Thyroid gland (tissue), 4 donors: Measurements from ENCODE around the gene CNTFR. TPM values are rescaled to one million over a fixed set of nuclear protein-coding genes. Genes with fewer than 3 reads are reported as not detected.
A peak's percentile ranks its signal among the peaks of the same experiment; 100 is the strongest.

Source experiments
- DNase-seq, 2 donors: peaks; one replicate each; pipeline ENCODE4 v3.0.0-alpha.2; 2019
- H3K27ac ChIP-seq, 3 donors: fragments of 200-600 bp; sonication (generic); 1 replicate in 2 of 3; 2 replicates in 1 of 3; pipeline ENCODE4 v1.5.1; 2016 to 2019; ENCODE audit warnings: mild to moderate bottlenecking in 1 of 3, moderate library complexity in 1 of 3
- H3K27me3 ChIP-seq: fragments of 200-600 bp; sonication (generic); one replicate; pipeline ENCODE4 v1.5.1; 2019
- H3K36me3 ChIP-seq, 2 donors: fragments of 200-600 bp; sonication (generic); one replicate each; pipeline ENCODE4 v1.5.1; 2016 to 2019
- H3K4me1 ChIP-seq, 2 donors: fragments of 200-600 bp; sonication (generic); one replicate each; pipeline ENCODE4 v1.5.1; 2017 to 2019
- H3K4me3 ChIP-seq, 3 donors: fragments of 200-600 bp; sonication (generic); replicated peaks in 1 of 3; 1 replicate in 2 of 3; 2 replicates in 1 of 3; pipeline ENCODE4 v1.5.1; 2016; ENCODE audit warnings: mild to moderate bottlenecking in 1 of 3
- H3K9me3 ChIP-seq: fragments of 200-600 bp; sonication (generic); one replicate; pipeline ENCODE4 v1.5.1; 2017
- CTCF ChIP-seq, 6 experiments: fragments of 200-600 bp in 3 of 6; fragments of 450-650 bp in 3 of 6; sonication (generic) in 3 of 6; IDR thresholded peaks; one replicate each; pipeline ENCODE4 v1.5.1; 2016 to 2019; ENCODE audit warnings: antibody characterized with exemption in 6 of 6, mild to moderate bottlenecking in 2 of 6, inconsistent platforms in 1 of 6, moderate library complexity in 1 of 6
- POLR2A ChIP-seq, 2 donors: fragments of 450-650 bp; IDR thresholded peaks; one replicate each; pipeline ENCODE4 v1.6.1; 2017; ENCODE audit warnings: antibody characterized with exemption in 2 of 2, mild to moderate bottlenecking in 2 of 2, moderate library complexity in 1 of 2
- WGBS, 2 donors: methylation state at CpG; one replicate each; pipeline ENCODE4 v1.1.5; 2017; 5-methylcytosine and 5-hydroxymethylcytosine counted together
- intact Hi-C: fragments of 100-400 bp; cut with DNase I; formaldehyde crosslinking; loops from one replicate; pipeline ENCODE4 v1.15.1; 2023
- total RNA-seq, 4 donors: library from RNA; depleted of rRNA; stranded (reverse); fragments of >200 nt; gene quantifications; one replicate each; pipeline ENCODE4 v1.2.3, GENCODE V29; 2016

CNTFR gene
- total RNA-seq, 4 donors from 2014 or later, result 8.6 to 17.3 (median 14.1) TPM

DNA sequence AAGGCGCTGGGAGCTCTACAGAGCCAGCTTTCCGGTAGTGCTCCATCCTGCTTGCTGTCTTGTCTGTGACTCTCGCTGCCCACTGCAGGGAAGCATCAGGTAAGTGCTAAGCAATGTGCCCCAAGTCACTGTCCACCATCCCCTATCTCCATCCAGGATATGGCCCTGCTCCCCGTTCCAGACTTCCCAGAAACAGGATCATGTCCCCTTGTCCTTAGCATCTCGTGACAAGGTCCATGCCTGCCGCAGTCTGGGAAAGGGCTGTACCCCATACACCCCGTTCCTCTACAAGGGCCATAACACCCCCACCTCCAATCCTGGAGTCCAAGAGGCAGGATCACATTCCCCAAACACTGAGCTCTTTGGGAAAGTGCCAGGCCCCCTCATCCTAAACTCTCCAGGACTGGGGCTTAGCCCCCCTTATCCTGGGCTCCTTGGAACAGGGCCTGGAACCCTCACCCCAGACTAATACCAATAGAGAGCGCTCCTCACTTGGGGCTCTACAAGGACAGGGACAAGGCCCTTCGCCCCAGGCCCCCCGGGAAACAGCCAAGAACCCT, 21.8 kb upstream of the CNTFR start:
- intact Hi-C loops, result no loop called here
- Histone ChIP-seq H3K27me3 (no peaks in the 10 kb centered on the region), H3K36me3 (peaks cover 5 to 12% of the 10 kb centered on the region in 2 donors), H3K27ac (peak overlapping the region; percentile 73 to 81 (median 75)), H3K9me3 (no peaks in the 10 kb centered on the region), H3K4me3 (peak overlapping the region; percentile 58 to 99 (median 82)), H3K4me1 (peaks cover 12 to 16% of the 10 kb centered on the region in 2 donors)
- TF ChIP-seq CTCF (IDR thresholded peaks at IDR 0.05) (no peak), POLR2A (IDR thresholded peaks at IDR 0.05) (no peak)
- 60 to 74% methylated on average over 6 to 8 of the region's 10 CpGs for WGBS, 2 donors
- DNase-seq, result no peak

DNA sequence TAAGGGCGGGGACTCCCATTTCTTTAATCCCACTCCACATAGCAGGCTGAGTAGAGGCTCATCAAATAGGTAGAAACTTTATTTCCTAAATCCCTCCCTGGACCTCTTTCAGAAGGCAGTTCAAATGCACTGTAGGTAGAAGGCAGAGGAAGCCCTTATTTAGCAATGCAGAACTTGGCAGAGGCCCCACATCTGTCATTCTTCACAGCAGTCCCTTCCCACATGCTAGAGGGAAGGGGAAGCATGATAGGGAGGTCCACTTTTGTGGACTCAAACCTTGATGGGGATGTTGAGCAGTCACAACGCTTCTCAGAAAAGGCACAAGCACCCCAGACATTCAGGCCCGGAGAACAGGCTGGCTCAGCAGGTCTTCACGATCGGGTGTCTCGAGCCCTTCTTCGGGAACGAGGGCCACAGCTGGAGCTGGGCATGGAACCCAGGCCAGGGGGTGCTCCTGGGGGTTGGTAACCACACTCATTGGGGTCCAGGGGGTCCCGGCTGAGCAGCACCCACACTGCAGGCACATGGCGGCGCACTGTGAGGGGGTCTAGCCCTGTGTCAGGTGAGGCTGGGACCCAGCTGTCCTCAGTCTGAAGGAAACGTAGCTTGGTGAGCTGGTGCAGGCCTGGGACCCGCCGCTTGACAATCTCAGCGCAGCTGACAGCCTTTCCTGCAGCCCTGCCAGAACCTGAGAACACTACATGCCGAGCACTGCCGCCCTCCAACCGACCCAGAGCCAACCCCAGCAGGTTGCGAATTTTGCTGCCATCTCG, 21.1 kb upstream of the CNTFR start:
- Histone ChIP-seq H3K4me1 (peaks cover 12 to 16% of the 10 kb centered on the region in 2 donors), H3K4me3 (peak overlapping the region in 1 of 3 donors; percentile 58), H3K27ac (no peak overlapping the region), H3K36me3 (peaks cover 0 to 6% of the 10 kb centered on the region in 2 donors), H3K27me3 (no peaks in the 10 kb centered on the region), H3K9me3 (no peaks in the 10 kb centered on the region)
- DNase-seq, result no peak
- 93% methylated on average over 15 to 17 of the region's 20 CpGs for WGBS, 2 donors
- TF ChIP-seq POLR2A (IDR thresholded peaks at IDR 0.05), result no peak
- TF ChIP-seq CTCF (IDR thresholded peaks at IDR 0.05), result no peak
- intact Hi-C loops, result no loop called here

DNA sequence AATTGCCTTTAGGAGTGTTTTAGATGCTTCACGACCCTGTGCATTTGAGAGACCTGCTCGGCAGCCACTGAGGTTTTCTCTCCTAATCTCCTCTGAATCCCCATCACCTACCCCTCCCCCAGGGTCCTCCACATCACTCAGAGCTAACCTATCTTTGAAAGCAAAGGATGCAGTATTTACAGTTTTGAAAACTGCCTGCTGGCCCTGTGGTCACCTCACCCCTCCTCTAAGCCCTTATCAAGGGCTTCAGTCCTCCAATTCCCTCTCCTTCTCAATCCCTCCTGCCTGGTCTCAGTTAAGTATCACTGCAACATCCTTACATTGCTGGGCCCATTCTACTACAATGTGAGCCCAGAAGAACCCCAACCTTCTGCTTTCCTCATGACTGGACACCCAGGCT, 17.8 kb upstream of the CNTFR start:
- H3K4me1 ChIP-seq, result peaks cover 9% of the 10 kb centered on the region in 2 donors
- no peak overlapping the region for H3K4me3 ChIP-seq
- no peak overlapping the region for H3K27ac ChIP-seq
- H3K27me3 ChIP-seq, result no peaks in the 10 kb centered on the region
- no peak for DNase-seq
- no peaks in the 10 kb centered on the region for H3K9me3 ChIP-seq
- 31 to 36% methylated on average over 2 of the region's 2 CpGs for WGBS, 2 donors
- H3K36me3 ChIP-seq, result no peaks in the 10 kb centered on the region
- intact Hi-C loops, result no loop called here
- TF ChIP-seq POLR2A (IDR thresholded peaks at IDR 0.05), result no peak
- no peak for TF ChIP-seq CTCF (IDR thresholded peaks at IDR 0.05)

DNA sequence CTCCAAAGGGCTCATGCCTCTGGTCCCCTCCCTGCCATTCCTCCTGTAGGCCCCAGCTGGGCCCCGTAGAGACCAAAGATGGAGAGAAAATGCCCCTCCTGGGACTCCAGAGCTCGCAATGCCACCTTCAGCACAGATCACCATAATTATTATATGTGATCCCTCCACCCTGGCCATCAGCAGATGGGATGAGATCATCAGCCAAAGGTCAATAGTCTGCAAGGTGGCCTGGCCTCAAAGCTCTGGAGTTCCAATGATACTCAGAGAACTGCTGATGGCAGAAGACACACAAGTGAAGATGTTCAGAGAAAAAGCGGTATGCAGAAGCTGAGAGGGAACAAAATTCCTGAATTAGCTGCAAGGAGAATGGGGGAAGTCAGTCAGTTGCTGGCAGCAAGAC, 17.4 kb upstream of the CNTFR start:
- Histone ChIP-seq H3K4me3 (no peak overlapping the region), H3K27me3 (no peaks in the 10 kb centered on the region), H3K4me1 (peaks cover 9% of the 10 kb centered on the region in 2 donors), H3K9me3 (no peaks in the 10 kb centered on the region), H3K36me3 (no peaks in the 10 kb centered on the region), H3K27ac (no peak overlapping the region)
- TF ChIP-seq POLR2A (IDR thresholded peaks at IDR 0.05) (no peak), CTCF (IDR thresholded peaks at IDR 0.05) (no peak)
- WGBS, 2 donors, result 83 to 85% methylated on average over 3 of the region's 3 CpGs
- no peak for DNase-seq
- intact Hi-C loops, result no loop called here

DNA sequence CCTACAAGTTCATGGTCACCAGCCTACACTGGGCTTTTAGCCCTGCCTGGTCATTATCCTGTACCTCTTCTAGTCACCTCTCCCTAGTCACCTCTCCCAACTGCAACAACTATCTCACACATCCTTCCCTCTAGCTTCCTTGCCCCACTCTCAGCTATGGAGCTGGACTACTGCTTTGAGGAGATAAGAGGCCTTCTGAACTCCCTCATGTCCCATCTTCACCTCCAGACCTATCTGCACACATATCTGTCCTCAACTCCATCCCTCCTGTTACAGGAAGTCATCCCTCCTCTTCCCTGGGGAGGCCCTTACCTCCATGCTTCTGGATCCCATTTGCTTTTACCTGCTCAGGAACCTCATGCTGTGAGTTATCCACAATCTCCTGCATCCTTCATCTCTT, 16.7 kb upstream of the CNTFR start:
- no peak overlapping the region for H3K27ac ChIP-seq
- H3K36me3 ChIP-seq, result no peaks in the 10 kb centered on the region
- intact Hi-C loops, result no loop called here
- H3K27me3 ChIP-seq, result no peaks in the 10 kb centered on the region
- peaks cover 5 to 6% of the 10 kb centered on the region in 2 donors for H3K4me1 ChIP-seq
- no peak for DNase-seq
- TF ChIP-seq POLR2A (IDR thresholded peaks at IDR 0.05), result no peak
- no peak for TF ChIP-seq CTCF (IDR thresholded peaks at IDR 0.05)
- no peak overlapping the region for H3K4me3 ChIP-seq
- H3K9me3 ChIP-seq, result no peaks in the 10 kb centered on the region
